HG02623 (cell line): ENCODE data around the gene ZMAT5.

Experiments used
- ATAC-seq: cut with Tn5 transposase; IDR thresholded peaks from one replicate; pipeline ENCODE4 v1.9.1; 2021; ENCODE audit warnings: moderate library complexity; ENCODE audit not compliant: unreplicated experiment

The ZMAT5 gene

DNA sequence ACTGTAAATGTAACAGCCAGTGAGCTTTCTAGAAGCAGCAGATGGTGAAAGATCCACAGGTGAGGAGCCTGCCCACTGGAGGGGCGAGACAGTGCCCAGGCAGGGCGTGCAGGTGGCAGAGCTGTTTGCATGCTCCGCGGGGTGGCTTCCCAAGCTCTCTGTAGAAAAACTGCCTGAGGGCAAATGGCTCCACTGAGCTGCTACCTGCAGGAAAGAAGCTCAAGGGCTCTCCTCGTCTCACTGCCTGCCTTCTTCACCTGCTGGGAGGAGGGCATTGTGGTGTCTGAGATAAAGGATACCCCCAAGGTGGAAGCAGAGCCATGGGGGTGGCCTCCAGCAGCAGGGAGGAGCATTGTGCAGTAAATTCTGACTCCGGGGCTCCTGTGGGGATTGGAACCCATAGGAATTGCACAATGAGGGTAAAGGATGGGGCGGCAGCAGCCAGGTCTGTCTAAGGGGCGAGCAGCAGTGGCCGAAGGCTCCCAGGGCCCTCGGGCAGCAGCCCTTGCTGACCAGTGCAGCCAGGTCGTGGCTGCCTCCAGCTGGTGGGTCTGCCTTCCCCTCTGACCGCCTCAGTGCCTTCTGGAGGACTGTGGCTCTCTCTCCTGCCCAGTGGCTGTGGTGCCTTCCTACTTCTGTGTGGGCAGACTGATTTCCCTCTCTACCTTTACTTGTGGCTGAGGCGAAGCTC lies 75.0 kb downstream of the ZMAT5 start:
- no peak for ATAC-seq

- no peak for ATAC-seq
Measured at GRCh38 chr22:29690476-29690875, 76.3 kb downstream of the ZMAT5 start.

- ATAC-seq: no peak
Measured at GRCh38 chr22:29689880-29690213, 77.0 kb downstream of the ZMAT5 start.

- no peak for ATAC-seq
Measured at GRCh38 chr22:29689206-29689879, 77.5 kb downstream of the ZMAT5 start.

- ATAC-seq: no peak
Measured at GRCh38 chr22:29684244-29684643, 82.6 kb downstream of the ZMAT5 start.

DNA sequence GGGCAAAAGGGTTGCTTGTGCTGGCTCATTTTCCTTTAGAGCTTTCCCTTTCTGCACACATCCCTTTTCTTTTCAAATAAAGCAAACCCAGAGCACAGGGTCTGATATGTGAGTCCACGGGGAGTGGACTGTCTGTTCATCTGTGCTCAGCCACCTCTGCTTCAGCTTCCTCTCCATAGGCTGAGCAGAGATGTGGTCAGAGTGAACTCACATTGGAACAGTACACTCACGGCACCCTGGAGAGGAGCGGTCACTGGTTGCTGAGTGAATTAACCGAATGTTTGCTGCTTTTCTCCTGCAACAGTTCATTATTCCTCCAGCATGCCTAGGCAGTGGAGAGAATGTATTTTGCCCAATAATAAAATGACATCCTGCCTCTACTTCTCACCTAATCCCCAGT lies 83.3 kb downstream of the ZMAT5 start:
- ATAC-seq: no peak
